GM12892 (cell line): ENCODE results near the gene PLA2G7.

Source experiments
- POLR2AphosphoS5 ChIP-seq: IDR thresholded peaks from 2 replicates; pipeline ENCODE4 v1.6.1; 2011; ENCODE audit warnings: low read depth, low read length, control low read depth
- TAF1 ChIP-seq: IDR thresholded peaks from 2 replicates; pipeline ENCODE4 v1.6.1; 2011; ENCODE audit warnings: low read depth, mild to moderate bottlenecking, control low read depth, low read length, borderline replicate concordance

DNA sequence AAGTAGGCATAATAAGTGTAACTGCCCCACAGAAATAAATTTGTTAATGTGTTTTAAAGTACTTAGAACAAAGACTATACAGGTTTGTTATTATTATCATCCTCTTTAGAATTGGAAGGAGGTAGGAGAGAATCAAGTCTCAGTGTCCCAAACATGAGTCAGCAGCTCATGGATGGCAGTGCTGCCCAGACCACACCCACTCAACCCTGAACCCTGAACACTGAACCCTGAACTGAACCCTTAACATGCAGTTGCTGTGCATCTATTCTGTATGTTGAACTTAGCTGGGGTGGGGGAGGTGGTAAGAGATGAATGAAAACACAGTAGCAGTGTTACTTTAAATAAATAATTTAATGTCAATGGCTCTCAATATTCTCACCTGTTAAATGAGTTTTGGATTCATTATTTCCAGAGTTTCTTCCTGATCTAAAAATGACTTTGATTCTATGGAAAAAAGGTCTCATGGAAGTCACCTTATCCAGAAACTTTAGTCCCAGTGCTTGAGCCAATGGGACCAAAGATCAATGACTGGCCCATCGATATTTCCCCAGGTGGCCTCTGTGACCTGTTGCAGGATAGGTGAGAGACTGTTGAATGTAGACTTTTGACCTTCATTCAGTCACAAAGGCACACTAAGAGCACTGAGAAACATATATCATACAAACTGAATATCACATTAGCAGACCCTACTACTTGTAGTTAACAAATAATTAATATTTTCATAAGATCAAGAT lies 8.4 kb upstream of the PLA2G7 start:
- TF ChIP-seq TAF1 (no peak), POLR2AphosphoS5 (no peak)
